ENCODE measurements around the gene TMBIM6.

GRCh38 chr12:49702676-49703215 is 38.6 kb upstream of the TMBIM6 start:
- TF ChIP-seq, protein P1, sequence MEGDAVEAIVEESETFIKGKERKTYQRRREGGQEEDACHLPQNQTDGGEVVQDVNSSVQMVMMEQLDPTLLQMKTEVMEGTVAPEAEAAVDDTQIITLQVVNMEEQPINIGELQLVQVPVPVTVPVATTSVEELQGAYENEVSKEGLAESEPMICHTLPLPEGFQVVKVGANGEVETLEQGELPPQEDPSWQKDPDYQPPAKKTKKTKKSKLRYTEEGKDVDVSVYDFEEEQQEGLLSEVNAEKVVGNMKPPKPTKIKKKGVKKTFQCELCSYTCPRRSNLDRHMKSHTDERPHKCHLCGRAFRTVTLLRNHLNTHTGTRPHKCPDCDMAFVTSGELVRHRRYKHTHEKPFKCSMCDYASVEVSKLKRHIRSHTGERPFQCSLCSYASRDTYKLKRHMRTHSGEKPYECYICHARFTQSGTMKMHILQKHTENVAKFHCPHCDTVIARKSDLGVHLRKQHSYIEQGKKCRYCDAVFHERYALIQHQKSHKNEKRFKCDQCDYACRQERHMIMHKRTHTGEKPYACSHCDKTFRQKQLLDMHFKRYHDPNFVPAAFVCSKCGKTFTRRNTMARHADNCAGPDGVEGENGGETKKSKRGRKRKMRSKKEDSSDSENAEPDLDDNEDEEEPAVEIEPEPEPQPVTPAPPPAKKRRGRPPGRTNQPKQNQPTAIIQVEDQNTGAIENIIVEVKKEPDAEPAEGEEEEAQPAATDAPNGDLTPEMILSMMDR (conservative IDR thresholded peaks at IDR 0.05 in 1 of 2, IDR thresholded peaks at IDR 0.05 in 1 of 2; ENCODE audit: extremely low read depth in 1 of 2, insufficient read depth in 1 of 2, low read depth in 1 of 2, low read length in 2 of 2) = no peak
- no peak for TF ChIP-seq EZH2 (IDR thresholded peaks at IDR 0.05; ENCODE audit: borderline replicate concordance, low read length)

Data from mammary epithelial cell (primary cell).